GM21423 (cell line): ENCODE data around the gene TRDN.
"Not testable (repeated sequence)": the region's sequence is repeated elsewhere in the genome, so short reads cannot be mapped to it uniquely, and the experiment has no call there.

Source experiments
- ATAC-seq: cut with Tn5 transposase; IDR thresholded peaks from one replicate; pipeline ENCODE4 v1.9.1; 2021; ENCODE audit warnings: mild to moderate bottlenecking, moderate library complexity; ENCODE audit not compliant: unreplicated experiment

Gene TRDN

DNA sequence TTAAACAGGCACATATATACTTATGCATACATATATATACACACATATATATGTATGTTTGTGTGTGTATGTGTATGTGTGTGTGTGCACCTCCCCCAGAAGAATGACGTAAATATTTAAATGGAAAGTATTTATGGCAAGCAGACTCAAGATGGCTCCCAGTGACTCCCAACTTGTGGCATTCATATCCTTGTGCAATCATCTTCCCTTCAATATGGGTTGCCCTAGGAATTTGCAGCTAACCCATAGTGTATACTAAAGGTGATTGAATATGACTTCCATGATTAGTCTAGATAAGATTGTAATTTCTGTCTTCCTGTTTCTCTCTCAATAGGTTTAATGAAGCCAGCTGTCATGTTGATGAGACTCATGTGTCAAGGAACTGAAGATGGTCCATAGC is 127.6 kb downstream of the TRDN start:
- ATAC-seq = no peak

DNA sequence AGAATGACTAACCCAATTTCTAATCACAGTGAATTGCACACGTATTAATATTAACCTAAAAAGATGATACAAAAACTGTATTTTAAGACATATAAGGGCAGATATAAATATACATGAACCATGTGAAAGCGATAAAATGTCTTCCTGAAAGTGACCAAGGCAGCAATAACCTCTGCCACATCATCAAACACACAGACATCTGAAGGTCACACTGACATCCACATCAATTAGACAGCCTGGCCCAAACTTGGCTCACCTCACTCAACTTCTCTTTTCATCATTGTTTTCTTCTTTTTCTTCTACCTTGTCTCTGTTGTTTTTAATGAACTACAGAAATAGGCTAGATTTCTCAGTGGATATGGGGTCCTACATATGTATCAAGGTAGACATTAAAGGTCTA is 128.5 kb downstream of the TRDN start:
- ATAC-seq = no peak

DNA sequence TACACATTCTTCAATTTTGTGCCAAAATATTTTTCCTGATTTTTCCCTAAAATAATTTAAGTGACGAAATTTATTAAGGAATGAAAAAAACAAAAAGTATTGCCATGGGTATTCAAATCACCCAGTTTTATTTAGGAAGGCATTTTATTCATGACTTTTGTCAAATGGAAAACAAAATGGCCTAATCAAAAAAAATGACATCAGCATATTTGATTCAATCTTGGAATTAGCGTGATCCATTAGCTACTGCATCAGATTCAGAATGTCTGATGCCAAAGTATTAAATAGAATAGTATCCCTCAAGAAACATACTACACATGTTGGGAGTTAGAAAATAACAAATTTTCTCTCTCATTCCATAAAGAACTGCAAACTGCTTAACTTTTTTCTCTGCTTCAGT is 129.2 kb downstream of the TRDN start:
- ATAC-seq = no peak

DNA sequence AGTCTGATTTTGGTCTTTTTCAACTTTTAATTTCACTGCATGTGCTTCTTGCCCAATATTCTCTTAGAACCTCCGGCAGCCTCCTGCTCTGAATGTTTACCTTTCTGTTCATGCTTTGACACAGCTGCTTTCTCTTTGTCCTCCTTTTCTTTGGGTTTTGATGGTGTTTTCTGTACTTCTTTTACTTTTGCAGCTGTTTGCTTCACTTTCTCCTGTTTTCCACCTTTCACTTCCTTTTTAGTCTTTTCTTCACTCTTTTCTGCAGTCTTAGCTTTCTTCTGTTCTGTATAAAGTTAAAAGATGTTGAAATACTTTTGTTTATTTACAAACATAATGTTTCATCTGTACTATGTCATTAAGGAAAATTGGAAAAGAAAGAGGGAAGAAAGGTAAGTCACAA is 133.1 kb downstream of the TRDN start:
- ATAC-seq = no peak

DNA sequence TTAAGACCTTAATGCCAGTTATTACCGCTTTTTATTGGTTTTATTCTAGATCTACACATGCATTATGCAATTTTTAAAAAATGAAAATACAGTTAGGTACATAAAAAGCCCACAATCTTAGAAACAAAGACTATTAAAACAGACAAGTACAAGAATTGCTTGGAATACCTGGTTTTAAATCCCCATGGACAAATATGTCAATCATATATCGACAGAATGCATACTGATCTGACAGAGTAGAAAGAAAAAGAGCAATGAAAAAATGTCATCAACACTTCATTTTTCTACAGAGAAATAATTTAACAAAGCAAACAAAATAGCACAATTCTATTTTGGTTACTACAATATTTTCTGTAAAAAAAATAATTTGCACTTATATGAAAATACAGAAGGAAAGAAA is 139.7 kb downstream of the TRDN start:
- no peak for ATAC-seq

DNA sequence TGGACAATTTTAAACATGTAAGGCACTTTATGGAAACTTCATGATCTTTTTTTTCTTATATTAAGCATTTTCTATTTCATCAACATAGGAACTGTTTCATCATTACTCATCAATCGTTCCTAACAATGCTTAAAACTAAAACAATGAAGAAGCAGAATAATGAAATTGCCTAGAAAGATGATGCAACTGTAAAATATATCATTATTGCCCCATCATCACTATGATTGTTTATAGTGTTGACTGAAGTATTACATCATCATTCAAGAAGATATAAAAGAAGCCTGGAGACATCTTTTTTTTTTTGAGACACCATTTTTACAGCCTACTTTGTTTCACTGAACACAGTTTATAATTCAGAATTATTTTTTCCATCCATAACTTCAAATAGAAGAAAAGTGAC is 147.2 kb downstream of the TRDN start:
- ATAC-seq = no peak

DNA sequence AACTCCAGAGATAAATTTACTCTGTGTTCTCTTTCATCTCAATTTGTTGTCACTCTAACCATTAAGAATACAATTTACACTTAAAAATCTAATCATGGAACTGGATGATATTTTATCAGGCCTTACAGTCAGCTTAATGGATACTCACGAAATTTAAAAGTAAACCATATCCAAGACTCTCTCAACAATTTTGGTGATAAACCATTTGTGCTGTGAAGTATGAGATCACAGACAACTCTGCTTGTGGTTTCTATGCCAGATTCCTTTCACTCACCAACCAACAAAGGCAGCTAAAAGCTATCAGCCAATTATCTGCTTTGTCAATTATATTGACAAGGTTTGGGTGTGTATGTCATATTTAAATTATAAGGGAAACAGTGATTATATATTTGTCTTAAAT is 155.8 kb downstream of the TRDN start:
- ATAC-seq = no peak

DNA sequence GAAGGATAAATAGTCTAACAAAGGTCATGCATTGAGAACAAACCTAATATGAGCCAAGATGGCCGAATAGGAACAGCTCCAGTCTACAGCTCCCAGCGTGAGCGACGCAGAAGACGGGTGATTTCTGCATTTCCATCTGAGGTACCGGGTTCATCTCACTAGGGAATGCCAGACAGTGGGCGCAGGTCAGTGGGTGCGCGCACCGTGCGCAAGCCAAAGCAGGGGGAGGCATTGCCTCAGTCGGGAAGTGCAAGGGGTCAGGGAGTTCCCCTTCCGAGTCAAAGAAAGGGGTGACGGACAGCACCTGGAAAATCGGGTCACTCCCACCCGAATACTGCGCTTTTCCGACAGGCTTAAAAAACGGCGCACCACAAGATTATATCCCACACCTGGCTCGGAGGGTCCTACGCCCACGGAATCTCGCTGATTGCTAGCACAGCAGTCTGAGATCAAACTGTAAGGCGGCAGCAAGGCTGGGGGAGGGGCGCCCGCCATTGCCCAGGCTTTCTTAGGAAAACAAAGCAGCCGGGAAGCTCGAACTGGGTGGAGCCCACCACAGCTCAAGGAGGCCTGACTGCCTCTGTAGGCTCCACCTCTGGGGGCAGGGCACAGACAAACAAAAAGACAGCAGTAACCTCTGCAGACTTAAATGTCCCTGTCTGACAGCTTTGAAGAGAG is 164.6 kb downstream of the TRDN start:
- ATAC-seq = not testable (repeated sequence)

DNA sequence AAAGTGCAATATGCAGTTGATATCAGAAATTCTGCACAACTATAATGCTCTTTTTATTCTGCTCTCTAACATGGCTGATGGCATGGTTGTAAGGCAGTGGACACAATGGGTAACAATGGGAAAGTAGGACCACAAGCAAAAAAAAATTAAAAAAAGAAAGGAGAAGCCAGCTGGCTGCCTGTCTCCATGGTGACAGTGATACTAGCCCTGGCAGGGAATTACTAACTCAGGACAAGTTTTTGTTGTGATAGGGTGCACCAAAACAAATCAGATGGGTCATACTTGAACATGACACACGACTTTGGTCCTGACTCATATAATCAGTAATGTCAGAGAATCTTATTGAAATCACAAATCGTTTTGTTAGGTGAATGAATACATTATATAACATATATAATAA is 169.4 kb downstream of the TRDN start:
- no peak for ATAC-seq

DNA sequence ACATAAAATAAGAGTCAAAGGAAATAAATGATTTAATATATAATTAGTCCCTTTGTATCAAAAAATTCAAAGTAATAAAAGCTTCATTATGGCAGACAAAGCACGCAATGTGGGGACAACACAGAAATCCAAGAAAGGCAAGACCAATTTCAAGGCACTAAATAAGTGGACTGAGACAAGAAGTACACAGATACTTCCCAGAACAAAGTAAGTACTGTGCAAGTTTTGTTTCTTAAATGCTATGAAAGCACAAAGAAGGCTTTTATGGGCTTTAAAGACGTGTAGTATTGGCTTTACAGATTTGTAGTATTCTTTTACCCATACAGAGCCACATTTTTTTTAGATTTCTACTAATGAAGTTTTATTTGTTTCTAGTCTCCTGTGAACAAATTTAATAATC is 174.6 kb downstream of the TRDN start:
- no peak for ATAC-seq

DNA sequence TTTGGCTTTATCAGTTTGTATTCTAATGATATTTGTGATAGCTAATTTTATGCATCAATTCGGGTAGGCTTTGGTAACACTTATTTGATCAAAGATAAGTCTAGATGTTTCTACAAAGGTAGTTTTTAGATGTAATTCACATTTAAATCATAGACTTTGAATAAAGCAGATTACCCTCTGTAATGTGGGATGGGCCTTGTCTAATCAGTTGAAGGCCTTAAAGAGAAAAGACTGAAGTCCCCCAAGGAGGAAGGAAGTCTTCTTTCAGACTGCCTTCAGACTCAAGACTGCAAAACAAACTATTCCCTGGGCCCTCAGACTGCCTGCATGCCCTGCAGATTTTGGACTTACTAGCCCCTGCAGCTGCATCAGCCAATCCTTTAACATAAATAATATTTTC is 178.5 kb downstream of the TRDN start:
- ATAC-seq = no peak

DNA sequence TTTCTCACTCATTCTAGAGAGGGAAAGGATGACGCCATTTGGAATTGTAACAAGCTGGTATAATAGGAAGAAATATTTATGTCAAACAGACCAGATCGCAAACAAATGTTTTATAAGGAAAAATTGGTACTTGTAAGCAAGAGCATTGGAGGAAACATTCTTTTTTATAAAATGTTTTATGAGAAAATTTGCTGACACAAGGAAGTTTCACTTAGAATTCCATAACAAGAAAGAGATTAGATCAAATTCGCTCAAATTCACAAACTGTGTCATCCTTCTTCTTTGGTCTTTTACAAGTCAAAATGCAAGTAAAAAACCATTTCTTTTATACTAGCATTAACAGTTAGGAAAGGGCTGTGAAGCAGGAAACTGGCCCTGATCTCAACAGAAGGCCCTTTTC is 179.9 kb downstream of the TRDN start:
- no peak for ATAC-seq

DNA sequence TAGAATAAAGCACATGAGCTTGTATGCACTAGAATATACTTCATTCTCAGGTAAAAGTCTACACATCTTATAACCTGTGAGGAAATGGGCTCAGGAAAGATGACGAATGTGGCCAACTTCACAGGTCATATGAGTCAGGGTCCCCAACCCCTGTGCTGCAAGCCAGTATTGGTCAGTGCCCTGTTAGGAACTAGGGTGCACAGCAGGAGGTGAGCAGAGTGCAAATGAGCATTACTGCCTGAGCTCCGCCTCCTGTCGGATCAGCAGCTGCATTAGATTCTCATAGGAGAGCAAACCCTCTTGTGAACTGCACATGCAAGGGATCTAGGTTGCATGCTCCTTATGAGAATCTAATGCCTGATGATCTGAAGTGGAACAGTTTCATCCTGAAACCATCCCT is 182.3 kb downstream of the TRDN start:
- ATAC-seq = no peak

DNA sequence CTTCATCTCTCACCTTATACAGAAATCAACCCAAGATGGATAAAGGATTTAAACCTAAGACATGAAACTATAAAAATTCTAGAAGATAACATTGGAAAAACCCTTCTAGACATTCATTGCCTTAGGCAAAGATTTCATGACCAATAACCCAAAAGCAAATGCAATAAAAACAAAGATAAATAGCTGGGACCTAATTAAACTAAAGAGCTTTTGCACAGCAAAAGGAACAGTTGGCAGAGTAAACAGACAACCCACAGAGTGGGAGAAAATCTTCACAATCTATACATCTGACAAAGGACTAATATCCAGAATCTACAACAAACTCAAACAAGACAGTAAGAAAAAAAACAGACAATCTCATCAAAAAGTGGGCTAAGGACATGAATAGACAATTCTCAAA is 183.7 kb downstream of the TRDN start:
- ATAC-seq = not testable (repeated sequence)

DNA sequence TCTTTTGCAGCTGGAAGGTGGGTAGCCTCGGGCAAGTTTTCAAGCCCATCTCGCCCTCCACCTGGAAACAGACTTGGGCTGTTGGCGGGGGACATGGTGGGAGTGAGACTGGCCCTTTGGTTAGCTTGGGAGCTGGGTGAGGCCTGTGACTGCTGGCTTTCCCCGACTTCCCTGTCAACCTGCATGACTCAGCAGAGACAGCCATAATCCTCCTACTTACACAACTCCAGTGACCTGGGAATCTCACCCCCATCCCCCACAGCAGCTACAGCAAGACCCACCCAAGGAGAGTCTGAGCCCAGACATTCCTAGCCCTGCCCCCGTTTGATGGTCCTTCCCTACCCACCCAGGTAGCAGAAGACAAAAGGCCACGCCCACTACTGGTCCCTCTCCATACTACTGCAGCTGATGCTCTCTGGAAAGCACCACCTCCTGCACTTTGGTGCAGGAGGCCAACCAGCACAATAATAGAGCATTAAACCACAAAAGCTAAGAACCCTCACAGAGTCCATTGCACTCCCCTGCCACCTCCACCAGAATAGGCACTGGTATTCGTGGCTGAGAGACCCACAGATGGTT is 188.4 kb downstream of the TRDN start:
- ATAC-seq = no peak

DNA sequence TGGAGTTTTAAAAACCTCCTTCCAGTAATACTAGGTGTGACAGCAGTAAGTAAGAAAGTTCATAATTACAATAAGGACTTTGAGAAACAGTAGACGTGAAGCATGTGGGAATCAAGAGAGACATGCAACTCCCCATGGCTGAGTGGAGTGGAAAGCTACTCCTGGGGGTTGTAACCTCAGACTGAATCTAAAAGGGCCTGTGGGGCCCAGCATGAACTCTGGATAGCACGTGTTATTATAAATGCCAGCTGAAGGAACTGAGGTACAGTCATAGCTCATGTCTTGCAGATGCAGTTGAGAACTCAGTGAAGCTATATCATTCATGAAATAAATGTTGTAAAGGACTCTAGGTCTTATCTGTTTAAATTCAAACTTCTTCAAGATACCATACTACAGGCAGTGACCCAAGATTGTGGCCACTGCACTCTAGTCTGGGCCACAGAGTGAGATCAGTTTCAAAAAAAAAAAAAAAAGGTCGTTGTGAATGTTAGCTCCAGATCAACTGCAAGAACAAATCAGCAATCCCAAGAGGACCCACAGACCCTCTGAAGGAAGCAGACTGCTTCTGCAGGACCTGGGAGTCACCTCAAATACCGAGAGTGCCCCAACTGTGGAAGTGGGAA is 189.3 kb downstream of the TRDN start:
- ATAC-seq = no peak

DNA sequence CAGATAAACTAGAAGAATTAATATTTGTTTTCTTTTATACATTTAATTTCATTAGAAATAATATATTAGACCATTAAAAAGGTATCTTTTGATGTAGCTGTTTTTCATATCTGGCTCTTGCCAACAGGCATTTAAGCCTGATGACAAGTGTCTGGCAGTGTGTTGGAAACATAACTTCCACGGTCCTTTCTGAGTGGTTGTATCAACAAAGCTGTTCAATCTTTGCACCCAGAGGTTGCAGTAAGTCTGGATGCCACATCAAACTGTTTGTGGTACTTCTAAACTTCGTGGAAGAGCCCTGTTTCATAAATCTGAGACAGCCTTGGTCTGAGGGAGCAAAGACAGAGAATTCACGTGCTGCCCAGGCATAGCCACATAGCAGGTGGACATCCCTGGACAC is 197.4 kb downstream of the TRDN start:
- no peak for ATAC-seq

DNA sequence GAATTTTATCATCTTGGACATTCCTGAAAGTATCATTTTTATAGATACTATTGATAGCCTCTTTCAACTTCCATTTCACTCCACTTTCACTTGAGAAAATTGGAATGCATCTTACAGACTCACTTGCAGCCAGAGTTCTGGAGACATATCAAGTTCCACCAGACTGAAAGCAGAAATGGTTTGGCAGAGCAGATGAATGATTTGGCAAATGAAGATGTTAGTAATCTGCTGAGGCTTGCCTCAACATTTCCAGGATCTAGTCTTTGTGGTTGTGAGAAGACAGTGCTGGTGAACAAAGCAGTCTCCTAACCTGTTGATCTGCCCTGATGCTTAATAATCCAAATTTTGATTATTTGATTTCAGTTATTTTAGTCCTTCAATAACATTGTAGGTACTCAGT is 202.6 kb downstream of the TRDN start:
- ATAC-seq = no peak

DNA sequence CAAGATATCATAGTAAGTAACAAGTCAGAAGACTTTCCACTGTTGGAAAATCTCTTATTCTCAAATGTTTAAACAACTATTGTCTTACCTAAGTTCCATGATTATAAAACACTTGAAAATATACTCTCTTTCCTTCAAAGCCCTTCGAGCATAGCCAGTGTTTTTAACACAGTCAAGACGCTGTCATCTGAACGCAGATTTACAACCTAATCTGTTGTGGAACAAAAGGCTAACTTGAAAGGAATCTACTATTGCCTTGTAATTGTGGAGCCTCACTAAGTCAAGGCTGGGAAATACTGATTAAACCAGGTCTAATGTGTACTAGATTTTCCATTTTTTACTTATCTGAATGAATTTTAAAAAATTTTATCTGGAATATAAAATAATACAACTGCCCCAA is 205.8 kb downstream of the TRDN start:
- ATAC-seq = no peak

DNA sequence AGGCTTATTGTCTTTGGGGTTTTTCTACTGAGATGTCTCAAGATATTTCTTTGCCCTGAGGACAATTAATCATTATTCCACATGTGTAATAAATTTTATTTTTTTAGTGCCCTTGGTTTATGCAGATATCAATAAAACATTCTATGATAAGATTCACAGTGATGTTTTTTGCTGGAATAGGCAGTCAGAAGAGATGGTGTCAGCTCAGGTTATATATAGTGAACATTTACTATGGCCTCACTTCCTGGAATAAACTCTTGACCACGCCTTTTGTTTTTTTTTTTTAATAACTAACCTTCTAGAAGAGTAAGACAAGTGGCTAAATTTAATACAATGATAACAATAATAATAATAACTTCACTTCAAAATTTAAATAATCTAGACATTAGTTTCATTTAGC is 209.7 kb downstream of the TRDN start:
- no peak for ATAC-seq

DNA sequence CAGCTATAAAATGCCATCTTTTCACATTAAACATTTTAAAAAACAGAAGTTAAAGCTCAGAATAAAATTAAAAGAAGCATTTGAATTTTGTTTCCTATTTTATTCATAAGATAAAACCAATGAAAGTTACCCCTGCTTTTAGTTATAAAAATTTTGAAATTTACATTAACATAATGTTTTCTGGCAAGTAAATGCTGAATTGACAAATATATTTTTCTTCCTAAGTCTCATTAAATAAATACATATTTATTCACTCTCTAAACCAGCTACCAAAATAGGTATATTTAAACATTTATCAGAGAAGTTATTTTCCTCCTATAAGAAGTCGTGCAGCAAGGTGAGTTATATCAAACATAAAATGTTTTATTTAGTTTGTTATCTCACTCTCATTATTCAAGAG is 213.6 kb downstream of the TRDN start:
- ATAC-seq = no peak

DNA sequence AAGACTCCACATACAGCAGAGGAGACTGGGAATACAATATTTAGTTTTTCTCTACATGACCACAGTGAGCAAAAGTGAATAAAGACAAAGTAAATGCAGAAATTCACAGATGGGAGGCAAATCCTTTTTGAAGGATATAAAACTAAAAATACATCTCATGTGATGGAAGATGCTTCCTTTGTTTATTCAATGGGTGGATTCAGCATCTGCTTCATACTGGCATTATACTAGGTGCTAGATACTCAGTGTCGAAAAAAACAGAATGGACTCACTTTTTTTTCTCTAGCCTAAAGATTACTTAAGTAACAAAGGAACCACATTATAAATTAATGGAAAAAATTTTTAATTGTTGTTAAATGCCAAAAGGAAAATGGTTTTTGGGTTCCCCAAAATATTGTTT is 216.2 kb downstream of the TRDN start:
- no peak for ATAC-seq

DNA sequence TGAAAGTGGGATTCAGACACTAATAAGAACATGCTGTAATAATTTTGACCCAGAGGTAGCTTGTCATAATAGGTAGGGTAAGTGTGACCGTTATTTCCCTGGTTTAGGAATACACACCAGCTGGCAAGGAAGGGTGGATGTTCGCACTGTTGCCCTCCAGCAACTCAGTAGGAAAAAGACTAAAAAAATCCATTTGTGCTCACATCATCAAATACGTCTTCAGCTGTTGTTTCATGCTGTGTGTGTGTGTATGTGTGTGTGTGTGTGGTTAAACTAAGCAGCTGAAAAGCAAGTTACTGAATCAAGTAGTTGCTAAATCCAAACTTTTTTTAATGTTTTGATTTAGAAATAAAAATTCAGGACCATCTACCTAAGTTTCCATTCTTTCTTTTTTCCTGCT is 218.7 kb downstream of the TRDN start:
- ATAC-seq = no peak
